Endothelial cell of umbilical vein (primary cell): ENCODE results near the gene SATB1. TPM values are rescaled to one million over a fixed set of nuclear protein-coding genes. Genes with fewer than 3 reads are reported as not detected.

Source experiments
- BruUV-seq: library from RNA; stranded (reverse); fragments of 400-500 nt; replicated peaks from 2 replicates; lab custom pipeline; 2021; lab: Mats Ljungman, UMichigan
- CTCF ChIA-PET: fragments of 300-600, 350-600 bp; sonication (Branson Sonifier 250); formaldehyde crosslinking; loops from one replicate; lab custom pipeline; 2021; ENCODE audit warnings: antibody characterized with exemption, inconsistent platforms; lab: Charles Lee
- POLR2A ChIA-PET: fragments of 300-600, 350-600 bp; sonication (Branson Sonifier 250); formaldehyde crosslinking; loops from one replicate; lab custom pipeline; 2021; ENCODE audit warnings: antibody characterized with exemption, inconsistent platforms; lab: Charles Lee
- DNase-seq: peaks from one replicate; pipeline ENCODE4 v3.0.0-alpha.2; 2011; ENCODE audit warnings: low read depth, low spot score
- FAIRE-seq: peaks from 2 replicates; lab custom pipeline; 2011; peaks lifted over from hg19 to GRCh38; lab: Jason Lieb, UNC
- H2AFZ ChIP-seq: 2 replicates; pipeline ENCODE4 v1.6.0; 2012; ENCODE audit warnings: low read depth, low read length, control low read depth, inconsistent platforms
- H3K27ac ChIP-seq: 2 replicates; pipeline ENCODE4 v1.5.1; 2011; ENCODE audit warnings: low read depth, mild to moderate bottlenecking, control low read depth, low read length, moderate library complexity; ENCODE audit not compliant: insufficient read depth
- H3K27me3 ChIP-seq, 2 experiments: 2 replicates each; pipeline versions ENCODE4 v1.6.0 to v1.6.1; 2011; ENCODE audit warnings: low read length in 2 of 2, mixed read lengths in 1 of 2; ENCODE audit not compliant: control insufficient read depth in 2 of 2, insufficient read depth in 2 of 2
- H3K36me3 ChIP-seq, 2 experiments: 2 replicates in 1 of 2; 3 replicates in 1 of 2; pipeline ENCODE4 v1.5.1; 2011; ENCODE audit warnings: low read length in 2 of 2, mild to moderate bottlenecking in 1 of 2, moderate library complexity in 1 of 2; ENCODE audit not compliant: control insufficient read depth in 2 of 2, insufficient read depth in 2 of 2; ENCODE audit errors: extremely low read depth in 1 of 2
- H3K4me1 ChIP-seq: 3 replicates; pipeline ENCODE4 v1.5.1; 2011; ENCODE audit warnings: mild to moderate bottlenecking, low read length; ENCODE audit not compliant: control insufficient read depth, insufficient read depth; ENCODE audit errors: extremely low read depth
- H3K4me2 ChIP-seq: 2 replicates; pipeline ENCODE4 v1.6.1; 2011; ENCODE audit warnings: low read length, control low read depth, mixed read lengths; ENCODE audit not compliant: insufficient read depth
- H3K4me3 ChIP-seq, 3 experiments: fragments of 200-600 bp in 1 of 3; sonication (generic), shearing (Covaris generic) in 1 of 3; replicated peaks in 1 of 3; 2 replicates each; pipeline ENCODE4 v1.5.1; 2011 to 2016; ENCODE audit warnings: control low read depth in 3 of 3, low read length in 3 of 3, mild to moderate bottlenecking in 2 of 3, inconsistent platforms in 1 of 3, low read depth in 1 of 3, moderate library complexity in 1 of 3; ENCODE audit not compliant: insufficient read depth in 1 of 3
- H3K79me2 ChIP-seq: 2 replicates; pipeline ENCODE4 v1.6.0; 2012; ENCODE audit warnings: low read length, inconsistent platforms; ENCODE audit not compliant: control insufficient read depth, insufficient read depth
- H3K9ac ChIP-seq: replicated peaks from 2 replicates; pipeline ENCODE3; 2011; ENCODE audit warnings: low read length, control low read depth; ENCODE audit not compliant: insufficient read depth; ENCODE audit errors: extremely low read depth
- H3K9me1 ChIP-seq: replicated peaks from 3 replicates; pipeline ENCODE4 v1.6.0; 2011; ENCODE audit warnings: mild to moderate bottlenecking, low read length; ENCODE audit not compliant: control insufficient read depth, insufficient read depth; ENCODE audit errors: extremely low read depth
- H3K9me3 ChIP-seq: replicated peaks from 2 replicates; pipeline ENCODE4 v1.5.1; 2012; ENCODE audit warnings: low read length, inconsistent platforms; ENCODE audit not compliant: control insufficient read depth, insufficient read depth
- H4K20me1 ChIP-seq: replicated peaks from 2 replicates; pipeline ENCODE3; 2011; ENCODE audit warnings: mild to moderate bottlenecking, low read length; ENCODE audit not compliant: control insufficient read depth, insufficient read depth; ENCODE audit errors: extremely low read depth
- EZH2 ChIP-seq: IDR thresholded peaks from 2 replicates; pipeline ENCODE4 v1.6.1; 2012; ENCODE audit warnings: borderline replicate concordance, low read depth, mild to moderate bottlenecking, moderate library complexity, low read length, inconsistent platforms; ENCODE audit not compliant: severe bottlenecking
- FOS ChIP-seq: IDR thresholded peaks from 2 replicates; pipeline ENCODE4 v1.6.1; 2011; ENCODE audit warnings: mild to moderate bottlenecking, low read length, moderate library complexity, borderline replicate concordance; ENCODE audit not compliant: insufficient read depth
- GATA2 ChIP-seq: IDR thresholded peaks from 2 replicates; pipeline ENCODE4 v1.7.0; 2011; ENCODE audit warnings: low read depth, mild to moderate bottlenecking, moderate library complexity, mixed read lengths, low read length; ENCODE audit not compliant: insufficient read length, insufficient read depth
- JUN ChIP-seq: IDR thresholded peaks from 2 replicates; pipeline ENCODE4 v1.6.1; 2011; ENCODE audit warnings: borderline replicate concordance, low read depth; ENCODE audit not compliant: insufficient read length, insufficient read depth
- POLR2A ChIP-seq: IDR thresholded peaks from 2 replicates; pipeline ENCODE4 v1.6.1; 2012; ENCODE audit warnings: low read depth, mild to moderate bottlenecking, control low read depth, low read length
- dilution Hi-C: fragments of 300-500 bp; cut with MboI; formaldehyde crosslinking; loops from one replicate; pipeline ENCODE4 v1.15.0; 2019; ENCODE audit warnings: low sequenced_read_pairs; ENCODE audit not compliant: extremely low pct_ligation_motif_present
- intact Hi-C: fragments of 100-400 bp; cut with micrococcal nuclease; formaldehyde crosslinking; loops from one replicate; pipeline ENCODE4 v1.10.0; 2022
- polyA plus RNA-seq, 4 experiments: library from polyadenylated mRNA; depleted of rRNA in 3 of 4; stranded (reverse) in 3 of 4; unstranded in 1 of 4; fragments of >200 nt; gene quantifications; 2 replicates each; pipeline versions ENCODE4 v1.2.1 to v1.2.3, GENCODE V29; 2011 to 2012; ENCODE audit warnings: missing spikeins in 1 of 4
- total RNA-seq: library from RNA; stranded (reverse); gene quantifications from 2 replicates; pipeline ENCODE4 v1.2.3, GENCODE V29; 2021
- TF ChIP-seq, protein P1 (sequence below): IDR thresholded peaks from 2 replicates; pipeline ENCODE4 v1.6.1; 2011; ENCODE audit not compliant: insufficient read depth, insufficient read length
- TF ChIP-seq, protein P2 (sequence below), 2 donors: IDR thresholded peaks; 1 replicate in 1 of 2; 2 replicates in 1 of 2; pipeline ENCODE4 v1.5.1; 2011; ENCODE audit warnings: low read length in 2 of 2, mild to moderate bottlenecking in 2 of 2, moderate library complexity in 2 of 2, control low read depth in 1 of 2, inconsistent platforms in 1 of 2, low read depth in 1 of 2; ENCODE audit not compliant: insufficient read depth in 1 of 2; ENCODE audit errors: extremely low read depth in 1 of 2

The SATB1 gene
- total and polyA plus RNA-seq, 2 donors (not counting 3 experiments of a cell fraction or from before 2014, with no cell fraction given): 3.9 to 6.2 TPM

DNA sequence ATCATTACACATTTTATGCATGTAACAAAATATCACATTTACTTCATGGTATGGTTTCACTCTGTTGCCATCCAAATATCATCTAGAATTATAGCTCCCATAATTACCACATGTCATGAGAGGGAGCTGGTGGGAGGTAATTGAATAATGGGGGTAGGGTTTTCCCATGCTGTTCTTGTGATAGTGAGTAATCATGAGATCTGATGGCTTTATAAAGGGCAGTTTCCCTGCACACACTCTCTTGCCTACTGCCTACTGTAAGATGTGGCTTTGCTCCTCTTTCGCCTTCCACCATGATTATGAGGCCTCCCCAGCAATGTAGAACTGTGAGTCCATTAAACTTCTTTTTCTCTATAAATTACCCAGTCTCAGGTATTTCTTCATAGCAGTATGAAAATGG, 123.4 kb downstream of the SATB1 start:
- H4K20me1 ChIP-seq: no peaks in the 10 kb centered on the region
- no TSS peak for BruUV-seq
- intact Hi-C loops (no loop called here), dilution Hi-C loops (no loop called here)
- TF ChIP-seq JUN (no peak), POLR2A (no peak), GATA2 (no peak), EZH2 (no peak), FOS (no peak)
- TF ChIP-seq, protein P1, sequence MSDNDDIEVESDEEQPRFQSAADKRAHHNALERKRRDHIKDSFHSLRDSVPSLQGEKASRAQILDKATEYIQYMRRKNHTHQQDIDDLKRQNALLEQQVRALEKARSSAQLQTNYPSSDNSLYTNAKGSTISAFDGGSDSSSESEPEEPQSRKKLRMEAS: no peak
- TF ChIP-seq, protein P2, sequence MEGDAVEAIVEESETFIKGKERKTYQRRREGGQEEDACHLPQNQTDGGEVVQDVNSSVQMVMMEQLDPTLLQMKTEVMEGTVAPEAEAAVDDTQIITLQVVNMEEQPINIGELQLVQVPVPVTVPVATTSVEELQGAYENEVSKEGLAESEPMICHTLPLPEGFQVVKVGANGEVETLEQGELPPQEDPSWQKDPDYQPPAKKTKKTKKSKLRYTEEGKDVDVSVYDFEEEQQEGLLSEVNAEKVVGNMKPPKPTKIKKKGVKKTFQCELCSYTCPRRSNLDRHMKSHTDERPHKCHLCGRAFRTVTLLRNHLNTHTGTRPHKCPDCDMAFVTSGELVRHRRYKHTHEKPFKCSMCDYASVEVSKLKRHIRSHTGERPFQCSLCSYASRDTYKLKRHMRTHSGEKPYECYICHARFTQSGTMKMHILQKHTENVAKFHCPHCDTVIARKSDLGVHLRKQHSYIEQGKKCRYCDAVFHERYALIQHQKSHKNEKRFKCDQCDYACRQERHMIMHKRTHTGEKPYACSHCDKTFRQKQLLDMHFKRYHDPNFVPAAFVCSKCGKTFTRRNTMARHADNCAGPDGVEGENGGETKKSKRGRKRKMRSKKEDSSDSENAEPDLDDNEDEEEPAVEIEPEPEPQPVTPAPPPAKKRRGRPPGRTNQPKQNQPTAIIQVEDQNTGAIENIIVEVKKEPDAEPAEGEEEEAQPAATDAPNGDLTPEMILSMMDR (IDR thresholded peaks at IDR 0.05; ENCODE audit: extremely low read depth in 1 of 2, insufficient read depth in 1 of 2, low read depth in 1 of 2, low read length in 2 of 2): no peak
- no peak overlapping the region for H3K4me2 ChIP-seq
- H3K9ac ChIP-seq: no peak overlapping the region
- no peaks in the 10 kb centered on the region for H3K36me3 ChIP-seq
- POLR2A ChIA-PET: no interaction called here
- no peaks in the 10 kb centered on the region for H3K79me2 ChIP-seq
- H2AFZ ChIP-seq: no peak overlapping the region
- CTCF ChIA-PET: no interaction called here
- H3K27ac ChIP-seq: no peak overlapping the region
- no peaks in the 10 kb centered on the region for H3K4me1 ChIP-seq
- H3K9me3 ChIP-seq: peaks cover 2% of the 10 kb centered on the region
- no peak for FAIRE-seq
- no peaks in the 10 kb centered on the region for H3K27me3 ChIP-seq
- no peak overlapping the region for H3K4me3 ChIP-seq
- no peaks in the 10 kb centered on the region for H3K9me1 ChIP-seq
- no peak for DNase-seq
